Esophagus (tissue), 2 donors: ENCODE results near the gene KIAA1328. TPM values are rescaled to one million over a fixed set of nuclear protein-coding genes. Genes with fewer than 3 reads are reported as not detected.

ENCODE experiments used
- H3K27ac ChIP-seq, 2 donors: one replicate each; pipeline ENCODE4 v1.5.1; 2013; ENCODE audit warnings: low read depth in 2 of 2, mild to moderate bottlenecking in 2 of 2, inconsistent platforms in 1 of 2, low read length in 1 of 2, moderate library complexity in 1 of 2
- H3K27me3 ChIP-seq, 2 donors: one replicate each; pipeline ENCODE4 v1.6.1; 2013; ENCODE audit warnings: low read length in 2 of 2, control low read depth in 1 of 2, mild to moderate bottlenecking in 1 of 2; ENCODE audit not compliant: insufficient read depth in 2 of 2, control insufficient read depth in 1 of 2
- H3K36me3 ChIP-seq, 2 donors: one replicate each; pipeline ENCODE4 v1.6.1; 2013; ENCODE audit warnings: low read length in 1 of 2; ENCODE audit not compliant: control insufficient read depth in 2 of 2, insufficient read depth in 2 of 2
- H3K4me1 ChIP-seq, 2 donors: one replicate each; pipeline ENCODE4 v1.6.1; 2013; ENCODE audit warnings: low read length in 1 of 2; ENCODE audit not compliant: control insufficient read depth in 2 of 2, insufficient read depth in 2 of 2
- H3K4me3 ChIP-seq, 2 donors: one replicate each; pipeline ENCODE4 v1.5.1; 2013; ENCODE audit warnings: low read length in 2 of 2, mild to moderate bottlenecking in 2 of 2, low read depth in 1 of 2, moderate library complexity in 1 of 2
- H3K9me3 ChIP-seq, 2 donors: one replicate each; pipeline ENCODE4 v1.6.1; 2013; ENCODE audit warnings: mild to moderate bottlenecking in 2 of 2, low read depth in 1 of 2, low read length in 1 of 2, moderate library complexity in 1 of 2; ENCODE audit not compliant: control insufficient read depth in 2 of 2, insufficient read depth in 1 of 2
- WGBS, 2 donors: extraction: QIAGEN DNeasy Blood & Tissue Kit; methylation state at CpG; one replicate each; pipeline ENCODE4 v1.1.7; 2013; 5-methylcytosine and 5-hydroxymethylcytosine counted together
- polyA plus RNA-seq, 2 donors: library from polyadenylated mRNA; stranded (reverse); fragments of 200-250 nt; gene quantifications; one replicate each; pipeline ENCODE4 v1.2.3, GENCODE V29; 2013
- donor health status: healthy with polysubstance abuse.
- donor health status: Bipolar disorder and iron deficiency.

Gene KIAA1328
- polyA plus RNA-seq, 2 donors, result 1.9 to 2.6 TPM

DNA sequence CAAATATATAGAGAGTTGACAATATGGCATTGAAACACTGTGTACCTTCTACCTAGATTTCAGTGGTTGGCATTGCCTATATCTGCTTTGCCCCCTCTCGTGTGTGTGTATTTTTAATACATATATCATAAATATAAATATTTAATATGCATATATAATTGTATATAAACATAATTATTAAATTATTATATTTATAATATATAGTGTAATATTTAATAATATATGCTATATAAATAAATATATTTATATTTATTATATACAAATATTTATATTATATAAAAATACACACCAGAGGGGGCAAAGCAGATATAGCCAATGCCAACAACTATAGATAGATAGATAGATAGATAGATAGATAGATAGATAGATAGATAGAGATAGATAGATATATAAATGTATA, 124.1 kb downstream of the KIAA1328 start:
- H3K27ac ChIP-seq, result no peak overlapping the region
- H3K9me3 ChIP-seq, result no peaks in the 10 kb centered on the region
- H3K27me3 ChIP-seq, result no peaks in the 10 kb centered on the region
- no peak overlapping the region for H3K4me3 ChIP-seq
- H3K36me3 ChIP-seq, result no peaks in the 10 kb centered on the region
- H3K4me1 ChIP-seq, result no peaks in the 10 kb centered on the region
- WGBS, 2 donors, result 88 to 97% methylated on average over 1 of the region's 1 CpG

DNA sequence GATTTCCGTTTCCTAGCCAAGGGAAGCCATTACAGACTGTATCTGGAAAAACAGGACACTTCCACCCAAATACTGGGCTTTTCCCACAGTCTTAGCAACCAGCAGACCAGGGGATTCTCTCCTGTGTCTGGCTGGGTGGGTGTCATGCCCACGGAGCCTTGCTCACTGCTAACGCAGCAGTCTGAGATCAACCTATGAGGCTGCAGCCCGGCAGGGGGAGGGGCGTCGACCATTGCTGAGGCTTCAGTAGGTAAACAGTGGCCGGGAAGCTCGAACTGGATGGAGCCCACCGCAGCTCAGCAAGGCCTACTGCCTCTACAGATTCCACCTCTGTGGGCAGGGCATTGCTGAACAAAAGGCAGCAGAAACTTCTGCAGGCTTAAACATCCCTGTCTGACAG, 131.1 kb downstream of the KIAA1328 start:
- Histone ChIP-seq H3K4me3 (no peak overlapping the region), H3K36me3 (no peaks in the 10 kb centered on the region), H3K27me3 (no peaks in the 10 kb centered on the region), H3K9me3 (no peaks in the 10 kb centered on the region), H3K4me1 (no peaks in the 10 kb centered on the region), H3K27ac (no peak overlapping the region)
- WGBS, 2 donors, result 93 to 94% methylated on average over 9 of the region's 9 CpGs

DNA sequence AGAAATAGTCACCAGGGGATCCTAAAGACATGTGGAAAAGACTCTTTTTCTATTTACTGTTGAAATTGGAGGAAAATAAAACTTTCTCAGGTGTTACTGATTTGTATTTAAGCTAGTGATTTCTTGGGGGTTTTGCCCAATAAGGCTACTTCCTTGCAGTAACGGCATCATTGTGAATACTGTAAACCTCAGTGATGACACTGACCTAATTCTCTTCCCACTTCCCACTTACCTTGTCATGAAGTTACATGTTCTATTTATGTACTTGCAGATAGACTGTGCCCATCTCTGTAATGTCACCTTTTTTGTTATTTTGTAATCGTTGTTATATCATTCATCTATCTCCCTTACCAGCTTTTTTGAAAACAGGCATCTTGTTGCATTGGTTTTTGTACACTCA, 134.5 kb downstream of the KIAA1328 start:
- H3K36me3 ChIP-seq, result no peaks in the 10 kb centered on the region
- H3K9me3 ChIP-seq, result no peaks in the 10 kb centered on the region
- no peak overlapping the region for H3K4me3 ChIP-seq
- WGBS, 2 donors, result 90 to 95% methylated on average over 2 of the region's 2 CpGs
- H3K4me1 ChIP-seq, result no peaks in the 10 kb centered on the region
- no peaks in the 10 kb centered on the region for H3K27me3 ChIP-seq
- no peak overlapping the region for H3K27ac ChIP-seq

DNA sequence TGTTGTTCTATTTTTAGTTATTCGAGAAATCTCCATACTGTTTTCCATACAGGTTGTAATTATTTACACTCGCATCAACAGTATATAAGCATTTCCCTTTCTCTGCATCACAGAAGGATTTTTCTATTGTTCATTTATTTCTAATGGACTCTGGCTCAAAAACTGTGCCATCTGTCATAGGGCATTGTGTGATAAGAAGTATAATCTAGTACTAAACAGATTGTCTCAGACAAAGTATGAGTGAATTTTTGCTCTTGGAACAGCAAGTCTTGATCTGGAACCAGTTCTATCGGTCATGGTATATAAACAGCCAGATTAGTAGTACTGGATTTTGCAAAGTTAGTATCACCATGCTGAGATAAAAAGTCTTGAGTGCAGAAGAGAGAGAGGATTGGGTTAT, 145.8 kb downstream of the KIAA1328 start:
- H3K9me3 ChIP-seq, result no peaks in the 10 kb centered on the region
- H3K36me3 ChIP-seq, result no peaks in the 10 kb centered on the region
- no peaks in the 10 kb centered on the region for H3K27me3 ChIP-seq
- no peaks in the 10 kb centered on the region for H3K4me1 ChIP-seq
- WGBS, 2 donors, result 91% methylated on average over 3 of the region's 3 CpGs
- H3K27ac ChIP-seq, result no peak overlapping the region
- H3K4me3 ChIP-seq, result no peak overlapping the region

DNA sequence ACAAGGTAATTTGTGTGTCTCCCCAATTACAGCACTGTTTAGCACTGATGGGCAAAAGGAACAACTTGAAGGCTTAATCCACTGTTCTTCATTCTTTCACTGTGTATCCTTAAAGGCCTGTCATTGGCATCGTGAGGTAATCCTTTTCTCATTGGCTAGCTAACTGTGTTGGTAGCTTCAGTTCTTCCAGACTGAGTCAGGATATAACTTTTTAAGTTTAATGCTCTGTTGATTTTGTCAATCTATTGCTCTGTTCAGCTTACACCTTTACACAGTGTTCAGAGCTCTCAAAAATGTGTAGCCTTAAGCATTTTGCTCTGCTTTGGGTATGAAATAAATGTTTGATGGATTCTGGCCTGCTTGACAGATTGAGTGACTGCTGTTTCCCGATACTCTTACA, 148.2 kb downstream of the KIAA1328 start:
- no peak overlapping the region for H3K27ac ChIP-seq
- 89 to 95% methylated on average over 2 of the region's 2 CpGs for WGBS, 2 donors

DNA sequence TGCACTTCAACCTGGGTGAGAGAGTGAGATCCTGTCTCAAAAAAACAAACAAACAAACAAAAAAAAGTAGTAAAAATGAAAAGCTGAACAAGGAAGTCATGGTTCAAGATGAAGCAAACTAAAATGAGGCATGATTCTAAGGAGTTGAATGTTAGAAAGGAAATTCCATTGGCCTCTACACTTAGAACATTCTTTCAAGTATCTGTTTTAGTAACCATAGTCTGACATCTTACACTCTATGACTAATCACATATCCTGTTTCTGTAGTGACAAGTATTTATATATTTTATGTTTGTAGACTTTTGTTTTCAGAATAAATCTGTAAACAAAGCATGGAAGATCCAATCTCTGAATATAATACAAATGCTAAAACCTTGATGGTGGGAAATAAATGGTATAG, 164.1 kb downstream of the KIAA1328 start:
- H3K27me3 ChIP-seq, result no peaks in the 10 kb centered on the region
- no peak overlapping the region for H3K4me3 ChIP-seq
- H3K27ac ChIP-seq, result no peak overlapping the region
- no peaks in the 10 kb centered on the region for H3K4me1 ChIP-seq
- no peaks in the 10 kb centered on the region for H3K36me3 ChIP-seq
- H3K9me3 ChIP-seq, result peaks cover 0 to 6% of the 10 kb centered on the region in 2 donors

More for the DNA sequence above, 148.2 kb downstream of the KIAA1328 start:
- no peaks in the 10 kb centered on the region for H3K4me1 ChIP-seq
- H3K36me3 ChIP-seq, result no peaks in the 10 kb centered on the region
- H3K9me3 ChIP-seq, result no peaks in the 10 kb centered on the region
- H3K4me3 ChIP-seq, result no peak overlapping the region
- no peaks in the 10 kb centered on the region for H3K27me3 ChIP-seq

DNA sequence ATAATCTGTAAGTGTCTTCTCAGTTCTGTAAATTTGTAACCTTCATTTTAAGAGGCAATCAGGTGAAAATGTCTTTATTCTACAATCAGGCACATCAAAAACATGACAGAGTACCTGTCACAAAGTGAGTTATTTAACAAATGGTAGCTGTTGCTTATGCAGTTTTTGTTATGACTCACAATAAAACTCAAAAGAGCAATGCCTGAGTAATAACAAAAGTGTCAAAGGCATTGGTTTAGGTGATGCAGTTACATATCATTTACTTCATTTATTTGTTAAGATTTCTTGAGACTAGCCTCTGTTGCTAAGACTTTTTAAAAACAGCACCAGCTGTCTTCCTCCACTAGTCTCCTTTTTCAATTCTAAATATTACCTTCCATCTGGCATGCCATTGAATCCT, 177.8 kb downstream of the KIAA1328 start:
- no peak overlapping the region for H3K27ac ChIP-seq
- H3K9me3 ChIP-seq, result no peaks in the 10 kb centered on the region
- H3K4me3 ChIP-seq, result no peak overlapping the region
- no peaks in the 10 kb centered on the region for H3K27me3 ChIP-seq
- H3K36me3 ChIP-seq, result no peaks in the 10 kb centered on the region
- H3K4me1 ChIP-seq, result no peaks in the 10 kb centered on the region

DNA sequence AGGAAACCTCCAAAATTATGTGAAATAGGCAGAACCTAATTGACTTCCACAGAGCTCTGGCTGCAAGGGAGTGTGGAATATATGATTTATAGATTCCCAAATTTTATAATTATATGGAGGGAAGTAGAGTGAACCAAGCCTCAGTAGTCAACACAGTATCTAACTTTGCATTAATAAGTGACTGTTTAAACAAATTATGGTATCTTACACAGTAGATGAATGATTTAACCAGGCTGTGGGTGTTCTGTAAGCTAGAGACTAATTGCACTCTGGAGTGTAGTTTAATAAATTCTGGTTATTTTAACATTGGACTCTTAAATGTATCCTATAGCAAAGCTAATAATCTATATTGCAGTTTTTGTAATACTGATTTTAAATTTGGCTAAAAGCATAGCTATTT, 183.5 kb downstream of the KIAA1328 start:
- no peaks in the 10 kb centered on the region for H3K36me3 ChIP-seq
- H3K4me1 ChIP-seq, result no peaks in the 10 kb centered on the region
- H3K27me3 ChIP-seq, result no peaks in the 10 kb centered on the region
- H3K27ac ChIP-seq, result no peak overlapping the region
- H3K9me3 ChIP-seq, result peaks cover 0 to 3% of the 10 kb centered on the region in 2 donors
- H3K4me3 ChIP-seq, result no peak overlapping the region

DNA sequence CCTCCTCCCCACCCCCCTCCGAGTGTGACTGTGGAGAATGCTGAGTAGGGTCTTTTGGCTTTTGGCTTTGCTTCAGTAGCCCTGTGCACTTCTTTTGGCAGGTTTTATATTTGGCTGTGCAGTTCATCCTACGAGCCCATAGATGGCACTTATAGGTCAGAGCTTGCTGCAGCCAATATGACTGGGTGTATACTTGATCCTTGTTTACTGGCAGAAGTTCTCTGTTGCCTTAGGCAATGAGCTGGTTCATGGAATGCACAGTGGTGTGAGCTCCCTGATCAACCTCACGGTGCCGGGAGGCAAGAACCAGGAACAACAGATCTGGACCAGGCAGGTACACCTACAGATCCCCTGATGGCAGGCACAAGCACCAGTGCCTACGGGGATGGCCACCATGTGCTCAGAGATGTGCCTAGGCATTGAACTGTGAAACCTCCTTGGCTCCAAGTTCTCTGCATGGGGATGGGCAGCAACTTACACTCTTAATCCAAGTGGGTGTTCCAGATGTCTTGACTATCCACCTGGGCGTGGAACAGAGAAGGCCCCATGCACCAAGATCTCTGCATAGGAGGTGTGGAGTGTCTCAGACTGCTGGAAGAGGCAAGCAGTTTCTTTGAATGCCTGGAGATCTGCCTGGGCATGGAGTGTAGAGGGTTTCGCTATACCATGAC, 190.4 kb downstream of the KIAA1328 start:
- WGBS, 2 donors, result 69 to 78% methylated on average over 7 of the region's 7 CpGs
- Histone ChIP-seq H3K4me1 (no peaks in the 10 kb centered on the region), H3K36me3 (no peaks in the 10 kb centered on the region)

DNA sequence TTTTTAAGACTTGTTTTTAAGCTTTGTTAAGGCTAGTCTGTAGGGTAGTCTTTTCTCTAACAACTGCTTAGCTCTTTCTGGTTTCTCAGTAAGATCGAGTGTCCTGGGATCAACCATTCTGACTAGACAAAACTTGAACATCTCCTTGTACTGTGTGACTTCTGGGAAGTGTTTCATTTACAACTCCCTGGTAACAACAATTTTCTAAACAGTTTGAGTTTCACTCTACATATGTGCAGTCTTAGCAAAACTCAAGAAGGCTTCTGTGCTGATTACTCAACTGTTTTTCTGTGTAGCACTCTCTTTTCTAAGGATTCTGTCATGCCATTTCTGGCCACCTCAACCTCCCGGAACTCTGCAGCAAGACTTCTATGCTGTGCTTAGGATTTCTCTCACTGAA, 204.5 kb downstream of the KIAA1328 start:
- Histone ChIP-seq H3K4me3 (no peak overlapping the region), H3K36me3 (no peaks in the 10 kb centered on the region), H3K9me3 (peaks cover 0 to 2% of the 10 kb centered on the region in 2 donors), H3K4me1 (no peaks in the 10 kb centered on the region), H3K27ac (no peak overlapping the region), H3K27me3 (no peaks in the 10 kb centered on the region)
- WGBS, 2 donors, result 88 to 92% methylated on average over 2 of the region's 2 CpGs

More for the DNA sequence above, 190.4 kb downstream of the KIAA1328 start:
- peaks cover 0 to 9% of the 10 kb centered on the region in 2 donors for H3K9me3 ChIP-seq
- H3K27me3 ChIP-seq, result no peaks in the 10 kb centered on the region
- no peak overlapping the region for H3K4me3 ChIP-seq
- no peak overlapping the region for H3K27ac ChIP-seq
